Measurements from ENCODE around the gene UBE2I.

DNA sequence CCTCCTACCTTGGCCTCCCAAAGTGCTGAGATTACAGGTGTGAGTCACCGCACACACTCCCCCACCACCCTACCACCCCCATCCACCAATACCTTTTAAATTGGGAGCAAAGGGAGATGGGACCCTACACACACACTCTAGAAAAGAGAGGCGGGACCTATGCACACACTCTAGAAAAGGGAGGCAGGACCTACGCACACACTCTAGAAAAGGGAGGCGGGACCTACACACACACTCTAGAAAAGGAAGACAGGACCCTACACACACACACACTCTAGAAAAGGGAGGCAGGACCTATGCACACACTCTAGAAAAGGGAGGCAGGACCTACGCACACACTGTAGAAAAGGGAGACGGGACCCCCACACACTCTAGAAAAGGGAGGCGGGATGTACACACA is 34.7 kb upstream of the UBE2I start:
- TF ChIP-seq, protein P1, sequence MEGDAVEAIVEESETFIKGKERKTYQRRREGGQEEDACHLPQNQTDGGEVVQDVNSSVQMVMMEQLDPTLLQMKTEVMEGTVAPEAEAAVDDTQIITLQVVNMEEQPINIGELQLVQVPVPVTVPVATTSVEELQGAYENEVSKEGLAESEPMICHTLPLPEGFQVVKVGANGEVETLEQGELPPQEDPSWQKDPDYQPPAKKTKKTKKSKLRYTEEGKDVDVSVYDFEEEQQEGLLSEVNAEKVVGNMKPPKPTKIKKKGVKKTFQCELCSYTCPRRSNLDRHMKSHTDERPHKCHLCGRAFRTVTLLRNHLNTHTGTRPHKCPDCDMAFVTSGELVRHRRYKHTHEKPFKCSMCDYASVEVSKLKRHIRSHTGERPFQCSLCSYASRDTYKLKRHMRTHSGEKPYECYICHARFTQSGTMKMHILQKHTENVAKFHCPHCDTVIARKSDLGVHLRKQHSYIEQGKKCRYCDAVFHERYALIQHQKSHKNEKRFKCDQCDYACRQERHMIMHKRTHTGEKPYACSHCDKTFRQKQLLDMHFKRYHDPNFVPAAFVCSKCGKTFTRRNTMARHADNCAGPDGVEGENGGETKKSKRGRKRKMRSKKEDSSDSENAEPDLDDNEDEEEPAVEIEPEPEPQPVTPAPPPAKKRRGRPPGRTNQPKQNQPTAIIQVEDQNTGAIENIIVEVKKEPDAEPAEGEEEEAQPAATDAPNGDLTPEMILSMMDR (IDR thresholded peaks at IDR 0.05): no peak
- TF ChIP-seq POLR2A (IDR thresholded peaks at IDR 0.05) (no peak), POLR2AphosphoS5 (IDR thresholded peaks at IDR 0.05) (no peak), EP300 (IDR thresholded peaks at IDR 0.05) (no peak)
